Fibroblast of skin of abdomen (primary cell): ENCODE data around the gene C8G.
A peak's percentile ranks its signal among the peaks of the same experiment; 100 is the strongest.

Experiments used
- DNase-seq: peaks from one replicate; pipeline ENCODE4 v3.0.0-alpha.2; 2013

C8G gene

DNA sequence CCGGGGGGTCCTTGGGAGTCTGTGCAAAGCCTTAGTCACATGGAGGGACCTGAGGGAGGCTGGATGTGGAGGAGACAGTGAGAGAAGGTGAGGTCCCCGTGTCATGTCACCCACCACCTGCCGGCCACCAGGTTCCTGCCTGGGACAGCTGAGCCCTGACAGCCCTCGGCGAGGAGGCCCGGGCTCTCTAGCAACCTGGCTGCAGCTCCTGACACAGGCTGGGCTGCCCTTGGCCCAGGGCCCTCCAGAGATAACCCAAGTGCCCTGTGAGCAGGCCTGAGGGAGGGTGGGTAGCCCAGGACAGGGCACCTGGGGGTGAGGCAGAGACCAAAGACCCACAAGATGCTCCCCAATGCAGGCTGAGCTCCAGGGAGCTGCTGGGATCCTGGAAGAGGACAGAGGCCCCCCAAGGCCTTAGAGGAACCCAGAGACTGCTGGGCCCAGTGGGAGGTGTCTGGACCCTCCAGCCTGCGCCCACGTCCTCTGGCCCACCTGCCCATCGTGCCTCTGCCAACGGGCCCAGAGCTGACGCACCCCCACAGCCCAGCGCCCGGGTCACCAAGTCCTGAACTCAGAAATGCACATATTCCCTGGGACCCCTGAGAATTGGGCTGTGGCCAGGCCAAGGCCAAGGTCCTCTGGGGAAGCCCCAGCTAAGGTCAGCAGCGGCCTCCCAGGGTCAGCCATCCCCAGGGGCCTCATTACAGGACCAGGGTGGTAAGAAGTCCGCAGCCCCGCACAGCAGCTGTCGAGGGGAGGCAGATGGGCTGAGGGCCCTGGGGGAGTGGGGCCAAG is 23.5 kb downstream of the C8G start:
- no peak for DNase-seq

DNA sequence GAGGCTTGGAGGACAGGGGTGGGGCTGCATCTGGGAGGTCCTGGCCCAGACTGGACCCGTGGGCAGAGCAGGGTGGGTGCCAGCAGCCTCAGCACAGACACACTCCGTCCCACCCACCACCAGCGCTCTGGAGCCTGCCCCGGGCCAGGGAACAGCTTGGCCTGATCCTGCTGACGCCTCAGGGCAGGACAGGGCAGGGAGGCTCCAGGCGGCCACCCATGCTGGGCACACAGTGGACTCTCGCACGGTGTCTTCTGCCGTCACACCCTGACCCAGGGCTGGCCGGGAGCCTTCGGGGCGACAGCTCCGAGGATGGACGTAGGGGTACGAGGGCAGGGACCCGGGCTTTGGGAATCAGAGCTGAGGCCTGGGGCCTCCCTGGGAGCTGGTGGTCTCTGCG is 24.1 kb downstream of the C8G start:
- no peak for DNase-seq

DNA sequence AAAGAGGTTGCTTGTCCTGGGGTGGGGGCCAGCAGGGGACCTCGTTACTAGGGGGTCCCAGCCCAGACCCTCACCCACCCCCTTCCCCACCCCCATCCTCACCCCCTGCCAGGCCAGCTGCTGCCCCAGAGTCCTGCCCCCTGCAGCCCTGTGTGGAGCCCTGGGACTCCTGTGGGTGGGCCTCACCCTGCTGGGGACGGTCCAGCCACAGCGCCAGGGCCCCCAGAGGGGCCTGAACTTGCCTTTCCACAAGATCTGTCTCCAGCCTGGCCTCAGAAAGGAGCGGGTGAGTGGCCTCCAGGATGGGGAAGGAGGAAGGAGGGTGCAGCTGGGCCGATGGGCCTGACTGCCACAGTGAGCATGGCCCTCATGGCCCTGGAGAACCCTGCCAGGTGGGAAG is 24.7 kb downstream of the C8G start:
- no peak for DNase-seq

DNA sequence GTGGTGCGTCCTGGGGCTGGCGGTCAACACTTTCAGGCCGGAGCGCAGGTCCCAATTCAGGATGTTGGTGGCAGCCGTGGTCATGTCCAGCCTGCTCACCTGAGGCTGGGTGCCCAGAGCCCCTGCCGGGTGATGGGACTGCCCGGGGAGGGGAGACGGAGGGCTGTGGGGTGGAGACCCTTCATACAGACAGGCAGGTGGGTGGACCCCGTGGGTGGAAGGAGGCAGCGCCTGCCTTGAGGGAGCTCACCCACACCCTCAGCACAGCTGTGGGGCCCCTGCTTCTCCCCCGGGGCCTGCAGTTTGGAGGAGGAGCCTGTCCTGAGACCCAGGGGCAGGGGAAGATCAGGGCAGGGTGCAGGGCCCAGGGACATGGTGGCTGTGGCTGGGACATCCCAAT is 25.3 kb downstream of the C8G start:
- no peak for DNase-seq

DNA sequence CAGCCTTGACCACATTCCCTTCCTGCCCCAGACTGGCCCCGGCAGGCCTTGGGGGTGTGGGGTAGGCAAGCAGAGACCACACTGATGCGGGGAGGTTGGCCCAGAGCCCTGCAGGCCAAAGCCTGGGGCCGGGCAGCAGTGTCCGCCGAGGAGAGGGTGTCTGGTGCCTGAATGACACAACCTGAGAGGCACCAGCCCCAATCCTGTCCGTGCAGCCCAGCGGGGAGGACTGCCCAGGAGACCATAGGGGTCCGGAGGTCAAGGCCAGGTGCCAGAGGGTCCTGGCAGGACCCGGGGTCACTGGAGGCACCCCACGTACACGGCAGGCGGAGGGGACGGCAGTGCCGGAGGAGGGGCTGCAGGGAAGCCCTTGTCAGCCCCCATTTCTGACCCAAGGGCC is 26.7 kb downstream of the C8G start:
- DNase-seq, result no peak

DNA sequence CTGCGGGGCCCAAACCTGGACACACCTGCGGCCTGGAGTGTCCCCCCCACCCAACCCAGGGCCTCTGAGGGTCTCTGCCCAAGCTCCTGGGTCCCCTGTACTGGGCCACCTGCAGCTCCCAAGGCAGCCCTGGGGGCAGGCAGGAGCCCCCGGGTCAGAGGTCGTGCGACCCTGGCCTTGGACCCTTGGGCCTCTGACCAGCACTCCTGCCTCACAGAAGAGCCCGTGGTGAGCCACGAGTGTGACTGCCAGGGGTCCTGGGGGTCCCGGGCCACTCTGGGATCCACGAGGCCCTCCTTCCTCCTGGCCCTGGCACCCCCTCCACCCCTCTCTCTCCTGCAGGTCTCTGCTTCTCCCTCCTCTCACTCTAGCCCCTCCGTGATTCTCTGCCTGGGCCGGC is 27.3 kb downstream of the C8G start:
- no peak for DNase-seq

DNA sequence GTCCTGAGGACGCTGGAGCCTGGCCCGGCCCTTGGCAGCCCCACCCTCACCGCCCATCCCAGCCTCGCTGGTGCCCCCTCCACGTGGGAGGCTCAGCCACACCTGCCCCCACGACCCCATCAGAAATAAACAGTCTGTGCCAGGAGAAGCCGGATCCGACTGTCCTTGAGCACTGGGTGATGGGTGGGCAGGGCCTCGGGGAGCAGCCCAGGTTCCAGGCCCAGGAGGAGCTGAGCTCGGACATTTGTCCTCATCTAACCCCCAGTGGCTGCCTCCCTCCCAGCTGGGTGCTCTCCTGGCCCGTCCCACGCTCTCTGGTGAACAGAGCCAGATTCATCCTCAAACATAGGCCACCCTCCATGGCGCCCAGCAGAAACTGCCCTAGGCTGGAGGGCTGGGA is 27.7 kb downstream of the C8G start:
- no peak for DNase-seq

DNA sequence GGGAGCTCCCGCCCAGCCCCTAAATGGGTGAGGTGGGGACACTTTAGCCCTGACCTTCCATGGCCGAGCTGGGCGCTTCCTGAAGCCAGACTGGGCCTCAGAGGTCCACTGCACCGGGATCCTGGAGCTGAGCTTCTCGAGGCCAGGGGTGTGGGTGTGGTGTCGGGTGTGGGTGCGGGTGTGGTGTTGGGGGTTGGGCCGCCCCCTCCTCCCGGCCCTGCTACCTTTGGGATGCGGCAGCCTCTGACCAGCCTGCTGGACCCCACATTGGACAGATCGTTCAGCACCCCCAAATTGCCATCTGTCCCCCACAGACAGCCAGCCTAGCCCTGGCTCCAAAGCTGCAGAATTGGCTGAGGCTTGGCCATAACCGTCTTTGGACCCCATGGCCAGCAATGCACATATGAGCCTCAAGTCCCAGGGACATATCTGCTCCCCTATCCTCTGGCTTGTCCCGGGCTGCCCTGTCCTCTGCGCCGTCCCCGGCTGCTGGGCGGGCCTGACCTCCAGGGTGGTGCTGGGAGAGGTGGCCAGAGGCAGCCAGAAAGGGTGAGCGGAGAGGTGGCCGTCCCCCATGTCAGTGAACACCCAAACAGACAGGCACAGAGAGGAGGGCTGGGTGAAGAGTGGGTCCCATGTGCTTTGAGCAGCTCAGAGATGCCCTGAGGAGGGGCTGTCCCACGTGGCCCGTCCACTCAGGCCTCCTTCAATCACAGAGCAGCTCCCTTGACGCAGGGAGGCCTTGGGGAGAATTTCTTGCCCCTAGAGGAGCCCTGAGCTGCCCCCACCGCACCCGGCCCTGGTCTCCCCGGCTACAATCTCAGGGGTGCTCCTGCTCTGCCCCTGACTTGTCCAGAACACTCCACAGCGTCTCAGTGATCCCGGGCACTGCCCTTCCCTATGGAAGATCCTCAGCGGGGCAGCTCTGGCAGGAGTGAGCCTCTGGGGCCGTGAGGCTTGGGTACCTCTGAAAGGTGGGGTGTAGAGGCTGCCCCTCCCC is 28.9 kb downstream of the C8G start:
- no peak for DNase-seq

DNA sequence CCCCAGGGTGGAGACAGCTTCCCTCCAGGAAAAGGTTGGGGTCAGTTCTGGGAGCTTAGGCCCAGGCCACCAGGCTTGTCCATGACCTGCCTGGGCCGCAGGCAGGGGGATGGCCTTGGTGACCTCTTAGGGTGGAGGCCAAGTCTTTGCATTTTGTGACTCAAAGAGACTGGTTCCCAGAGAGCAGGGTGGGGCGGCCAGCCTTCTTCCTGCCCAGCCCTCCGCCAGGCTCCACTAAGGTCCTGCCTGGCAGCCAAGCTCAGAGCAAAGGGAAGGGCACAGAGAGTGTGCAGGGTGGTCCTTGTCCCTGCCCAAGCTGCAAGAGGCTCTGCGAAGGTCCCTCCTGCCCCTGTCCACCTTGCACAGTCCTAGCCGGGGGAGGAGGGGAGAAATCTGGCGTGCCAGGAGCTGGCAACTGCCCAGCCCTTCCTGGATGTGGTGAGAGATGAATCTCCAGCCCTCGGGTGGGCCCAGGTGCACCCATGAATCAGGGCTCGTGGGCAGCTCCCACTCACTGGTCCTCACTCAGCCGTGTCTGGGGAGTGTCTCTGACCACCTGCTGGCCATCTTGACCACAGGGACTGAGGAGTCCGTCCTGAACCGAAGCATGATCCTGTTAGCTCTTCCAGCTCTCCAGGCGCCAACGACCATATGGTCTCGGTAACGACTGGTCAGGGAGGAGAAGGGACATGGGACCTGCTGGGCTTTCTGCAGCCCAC is 29.9 kb downstream of the C8G start:
- DNase-seq, result no peak

DNA sequence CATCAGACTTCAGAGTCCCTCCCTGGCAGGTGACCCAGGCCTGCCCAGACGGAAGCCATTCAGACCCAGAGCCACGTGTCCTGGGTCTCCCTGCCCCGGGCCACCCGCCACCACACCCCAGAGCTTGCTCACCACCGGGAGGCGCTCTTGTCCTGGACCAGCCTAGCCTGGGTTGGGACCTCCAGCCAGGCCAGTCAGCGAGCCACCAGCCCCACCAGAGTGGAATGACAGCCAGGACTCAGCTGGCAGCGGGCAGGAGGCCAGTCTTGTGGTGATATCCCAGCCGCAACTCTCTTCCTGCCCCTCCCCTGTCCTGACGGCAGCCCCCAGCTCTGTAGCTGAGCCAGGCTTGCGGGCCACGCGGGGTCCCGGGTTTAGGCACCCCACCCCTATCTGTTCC is 30.6 kb downstream of the C8G start:
- DNase-seq, result no peak

DNA sequence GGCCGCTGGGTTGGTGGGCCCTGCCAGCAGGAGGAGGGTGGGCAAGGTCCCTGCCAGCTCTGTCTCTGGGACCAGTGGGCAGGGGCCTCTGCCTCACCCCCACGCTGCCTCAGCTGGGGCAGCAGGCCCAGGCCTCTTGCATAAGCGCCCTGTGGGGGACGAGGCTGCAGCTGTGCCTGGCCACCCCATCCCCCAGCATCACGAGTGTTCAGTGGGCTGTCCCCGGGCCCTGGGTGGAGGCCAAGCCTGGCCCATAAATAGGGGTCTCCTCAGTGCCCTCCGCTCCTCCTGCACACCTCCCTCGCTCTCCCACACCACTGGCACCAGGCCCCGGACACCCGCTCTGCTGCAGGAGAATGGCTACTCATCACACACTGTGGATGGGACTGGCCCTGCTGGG is 32.2 kb downstream of the C8G start, which contains the start of gene PTGDS:
TSS of gene PTGDS (plus strand) at position 282 of the 400 bp plus-strand sequence. CDS start at position 357, 75 bp downstream.
- no peak for DNase-seq

DNA sequence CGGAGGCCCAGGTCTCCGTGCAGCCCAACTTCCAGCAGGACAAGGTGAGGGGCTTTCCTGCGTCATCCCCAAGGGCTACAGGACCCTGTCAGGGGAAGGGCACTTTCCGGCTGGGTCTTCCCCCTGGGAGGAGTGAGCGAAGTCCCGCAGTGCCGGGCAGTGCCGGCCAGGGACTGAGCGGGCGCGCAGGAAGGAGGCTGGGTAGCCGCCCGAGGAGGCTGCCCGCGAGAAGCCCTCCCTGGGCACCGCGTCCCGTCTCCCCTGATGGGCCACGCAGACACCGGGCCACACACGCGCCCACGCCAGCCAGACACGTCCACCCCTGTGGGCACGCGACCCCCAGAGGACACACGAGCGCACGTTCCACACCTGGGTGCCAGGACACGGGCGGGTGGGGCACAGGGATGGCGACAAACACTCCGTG is 32.6 kb downstream of the C8G start:
- DNase-seq, result no peak

DNA sequence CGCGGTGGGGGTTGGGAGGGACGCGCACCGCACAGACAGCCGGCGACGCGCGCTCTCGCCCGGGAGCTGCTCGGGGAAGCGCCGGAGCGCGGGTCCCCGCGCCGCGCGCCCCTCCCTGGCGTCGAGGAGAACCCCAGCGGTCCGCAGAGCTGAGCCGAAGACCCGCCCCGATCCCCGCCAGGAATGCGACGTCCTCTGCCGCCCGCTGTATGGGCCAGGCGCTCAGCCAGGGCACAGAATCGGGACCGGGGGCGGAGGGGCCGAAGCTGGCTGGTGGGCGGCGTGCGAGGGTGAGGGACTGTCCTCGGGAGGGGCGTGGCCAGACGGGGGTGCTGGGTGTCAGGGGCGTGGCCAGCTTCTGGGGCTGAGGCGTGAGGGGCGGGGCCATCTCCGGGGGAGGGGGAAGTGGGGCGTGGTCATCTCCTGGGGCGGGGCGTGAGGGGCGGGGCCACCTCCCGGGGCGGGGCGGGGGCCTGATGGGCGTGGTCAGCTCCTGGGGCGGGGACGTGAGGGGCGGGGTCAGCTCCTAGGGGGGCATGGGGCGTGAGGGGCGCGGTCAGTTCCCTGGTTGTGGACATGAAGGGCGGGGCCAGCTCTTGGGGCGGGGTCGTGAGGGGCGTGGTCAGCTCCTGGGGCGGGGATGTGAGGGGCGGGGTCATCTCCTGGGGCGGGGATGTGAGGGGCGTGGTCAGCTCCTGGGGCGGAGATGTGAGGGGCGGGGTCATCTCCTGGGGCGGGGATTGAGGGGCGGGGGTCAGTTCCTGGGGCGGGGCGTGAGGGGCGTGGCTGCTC is 33.2 kb downstream of the C8G start:
- DNase-seq, result peak; percentile 21

DNA sequence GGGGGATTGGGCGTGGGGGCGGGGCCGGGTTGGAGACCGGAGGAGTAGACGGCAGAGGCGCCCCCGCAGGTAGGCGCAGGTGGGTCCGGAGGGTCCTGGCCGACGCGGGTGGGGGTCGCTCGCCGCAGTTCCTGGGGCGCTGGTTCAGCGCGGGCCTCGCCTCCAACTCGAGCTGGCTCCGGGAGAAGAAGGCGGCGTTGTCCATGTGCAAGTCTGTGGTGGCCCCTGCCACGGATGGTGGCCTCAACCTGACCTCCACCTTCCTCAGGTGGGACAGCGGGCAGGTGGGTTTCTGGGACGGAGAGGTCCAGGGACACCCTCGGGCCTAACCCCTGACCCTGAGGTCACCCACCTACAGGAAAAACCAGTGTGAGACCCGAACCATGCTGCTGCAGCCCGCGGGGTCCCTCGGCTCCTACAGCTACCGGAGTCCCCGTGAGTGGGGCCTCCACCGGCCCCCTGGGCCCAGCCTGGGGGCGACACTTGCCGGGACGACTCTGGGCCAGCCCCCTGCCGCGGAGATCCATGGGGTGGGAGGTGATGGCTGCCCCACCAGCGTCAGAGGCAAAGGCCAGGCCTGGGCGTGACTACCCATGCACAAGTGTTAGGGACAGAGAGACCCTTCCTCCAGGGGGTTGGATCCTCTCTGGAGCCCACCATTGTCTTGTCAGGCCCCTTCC is 34.0 kb downstream of the C8G start:
- no peak for DNase-seq

DNA sequence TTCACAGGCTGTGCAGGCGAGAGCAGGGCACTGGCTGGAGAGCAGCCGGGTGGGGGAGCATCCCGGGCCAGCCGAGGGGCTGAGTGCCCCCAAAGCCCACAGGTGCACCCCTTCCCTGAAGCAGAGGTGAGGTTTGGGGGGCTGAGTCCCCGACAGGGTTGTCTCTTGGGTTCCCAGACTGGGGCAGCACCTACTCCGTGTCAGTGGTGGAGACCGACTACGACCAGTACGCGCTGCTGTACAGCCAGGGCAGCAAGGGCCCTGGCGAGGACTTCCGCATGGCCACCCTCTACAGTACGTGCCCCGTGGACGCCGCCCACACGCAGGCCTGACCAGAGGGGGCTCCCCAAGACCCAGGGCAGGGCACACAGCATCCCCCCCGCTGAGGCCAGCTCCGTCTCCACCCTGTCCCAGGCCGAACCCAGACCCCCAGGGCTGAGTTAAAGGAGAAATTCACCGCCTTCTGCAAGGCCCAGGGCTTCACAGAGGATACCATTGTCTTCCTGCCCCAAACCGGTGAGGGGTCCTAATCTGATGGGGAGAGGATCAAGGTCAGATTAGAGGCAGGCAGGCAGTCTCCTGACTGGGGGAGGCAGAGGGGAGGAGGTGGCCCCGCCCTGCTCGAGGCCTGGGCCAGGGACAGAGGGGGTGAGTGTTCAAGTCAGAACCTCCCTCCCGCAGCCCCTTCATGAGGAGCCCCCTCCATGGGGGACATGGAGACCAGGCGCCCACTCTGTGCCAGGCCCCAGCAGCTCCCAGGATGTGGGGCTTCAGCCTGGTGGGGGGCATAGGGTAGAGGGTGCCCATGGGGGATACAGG is 34.9 kb downstream of the C8G start:
- no peak for DNase-seq

DNA sequence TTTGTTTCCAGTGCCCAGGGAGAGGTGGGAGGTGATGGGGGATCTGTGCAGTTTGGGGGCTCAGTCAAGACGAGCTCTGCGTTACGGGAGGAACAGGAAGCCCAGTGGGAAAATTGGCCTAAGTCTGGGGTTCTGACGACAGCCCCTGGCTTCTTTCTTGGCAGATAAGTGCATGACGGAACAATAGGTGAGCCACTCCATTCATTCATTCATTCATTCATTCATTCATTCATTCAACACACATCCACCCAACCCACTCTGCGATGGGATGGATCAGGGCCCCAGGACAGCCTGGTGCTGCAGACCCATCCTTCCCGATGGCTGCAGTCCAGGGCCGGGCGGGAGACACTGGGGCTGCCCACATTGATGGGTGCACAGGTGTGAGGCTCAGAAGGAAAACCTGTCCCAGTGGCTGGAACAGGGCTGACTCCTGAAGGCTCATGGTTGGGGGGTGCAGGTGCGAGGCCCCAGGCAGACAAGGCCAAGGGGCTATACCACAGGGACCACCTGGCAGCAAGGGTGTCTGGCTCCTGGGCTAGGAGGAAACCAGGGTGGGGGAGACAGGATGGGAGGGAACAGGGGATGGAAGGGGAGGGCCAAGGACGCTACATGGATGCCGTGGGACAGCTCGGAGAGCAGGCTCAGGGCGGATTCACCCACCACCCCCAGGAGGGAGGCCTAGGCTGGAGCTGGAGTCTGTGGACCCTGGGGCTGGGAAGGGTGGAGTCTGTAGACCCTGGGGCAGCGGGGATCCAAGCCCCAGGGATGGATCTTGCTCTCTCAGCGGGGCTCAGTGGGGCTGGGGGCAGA is 35.8 kb downstream of the C8G start:
- no peak for DNase-seq

DNA sequence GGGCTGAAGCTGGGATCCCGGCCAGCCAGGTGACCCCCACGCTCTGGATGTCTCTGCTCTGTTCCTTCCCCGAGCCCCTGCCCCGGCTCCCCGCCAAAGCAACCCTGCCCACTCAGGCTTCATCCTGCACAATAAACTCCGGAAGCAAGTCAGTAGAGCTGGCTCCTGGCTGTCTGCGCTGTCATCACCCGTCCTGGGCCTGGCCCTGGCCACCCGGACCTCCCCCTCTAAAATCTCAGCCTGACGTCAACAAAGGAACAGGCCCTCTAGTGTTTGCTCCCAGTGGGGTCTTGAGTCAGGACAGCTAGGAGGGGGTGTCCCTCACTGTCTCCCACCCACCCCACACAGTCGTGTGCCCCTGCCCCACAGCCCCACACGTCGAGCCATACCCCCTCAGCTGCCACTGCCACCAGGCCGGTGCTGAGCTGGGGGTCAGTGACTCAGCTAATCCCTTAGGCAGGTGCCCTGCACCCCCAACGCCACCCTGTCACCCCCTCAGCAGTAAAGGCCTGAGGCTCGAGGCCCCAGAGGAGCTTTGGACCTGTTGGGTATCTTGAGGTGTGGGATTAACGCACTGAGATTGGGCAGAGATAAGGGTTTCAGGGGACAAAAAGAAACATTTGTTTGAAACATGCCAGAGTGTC is 36.7 kb downstream of the C8G start:
- DNase-seq, result no peak

DNA sequence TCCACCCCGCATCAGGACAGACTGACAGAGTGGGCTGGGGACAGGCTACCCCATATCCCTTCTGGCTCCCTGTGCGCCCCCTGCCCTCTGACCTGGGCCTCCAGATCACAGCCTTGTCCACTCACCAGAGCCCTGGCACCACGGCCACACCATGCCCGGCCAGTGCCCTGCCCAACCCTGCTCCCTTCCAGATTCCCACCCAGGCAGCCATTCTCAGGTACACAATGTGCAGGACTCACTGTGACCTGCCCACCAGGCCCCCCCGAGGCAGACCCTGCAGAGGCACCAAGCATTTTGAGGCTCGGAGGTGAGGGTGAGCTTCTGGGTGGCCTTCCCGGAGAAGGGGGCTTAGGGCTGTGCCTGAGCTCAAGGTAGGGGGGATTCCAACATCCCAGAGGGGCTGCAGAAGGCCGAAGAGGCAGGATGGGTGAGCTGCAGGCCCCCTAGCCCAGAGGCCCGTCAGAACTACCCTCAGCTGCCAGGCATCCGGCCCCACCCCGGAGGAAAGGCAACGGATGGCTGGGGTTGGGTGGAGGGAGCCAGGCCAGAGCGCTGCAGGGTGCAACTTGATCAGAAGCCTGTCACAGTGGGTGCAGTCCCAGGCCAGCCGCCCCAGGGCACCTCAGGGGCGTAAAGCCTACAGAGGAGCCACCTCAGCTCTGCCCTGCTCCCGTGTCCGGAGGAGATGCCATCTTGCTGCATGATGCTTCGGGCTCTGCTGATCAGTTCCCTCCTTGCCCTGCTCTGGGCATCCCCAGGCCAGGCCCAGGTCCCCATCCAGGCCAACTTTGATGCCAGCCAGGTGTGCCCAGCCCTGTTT is 37.4 kb downstream of the C8G start, which contains the start of gene LCNL1:
TSS of gene LCNL1 (plus strand) at position 762 of the 820 bp plus-strand sequence. CDS start 594 bp downstream, outside the sequence.
- no peak for DNase-seq
